Mammary epithelial cell (primary cell): ENCODE results near the gene PCNX1.

ENCODE experiments used
- EZH2 ChIP-seq: IDR thresholded peaks from 2 replicates; pipeline ENCODE4 v1.6.1; 2012; ENCODE audit warnings: low read length, inconsistent platforms, borderline replicate concordance
- TF ChIP-seq, protein P1 (sequence below), 2 donors: IDR thresholded peaks in 1 of 2; conservative IDR thresholded peaks in 1 of 2; 2 replicates each; pipeline ENCODE4 v1.5.1; 2011 to 2012; ENCODE audit warnings: inconsistent platforms in 2 of 2, low read length in 2 of 2, mild to moderate bottlenecking in 2 of 2, control low read depth in 1 of 2, low read depth in 1 of 2; ENCODE audit not compliant: insufficient read depth in 1 of 2; ENCODE audit errors: extremely low read depth in 1 of 2

DNA sequence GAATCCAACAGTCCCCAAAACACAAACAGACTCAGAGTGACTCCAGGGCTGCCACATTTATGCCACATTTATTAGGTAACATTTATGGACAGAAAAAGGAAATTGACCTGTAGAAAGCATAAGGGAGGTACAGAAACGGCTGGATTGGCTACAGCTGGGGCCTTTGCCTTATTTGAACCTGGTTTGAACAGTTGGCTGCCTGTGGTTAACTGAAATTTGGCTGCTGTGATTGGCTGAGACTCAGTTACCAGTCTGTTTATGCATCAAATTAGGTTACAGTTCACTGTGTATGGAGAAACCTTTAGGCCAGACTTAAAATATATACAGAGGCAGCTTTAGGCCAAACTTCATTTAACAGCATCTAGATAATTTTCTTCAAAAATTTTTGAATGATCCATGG lies 27.8 kb upstream of the PCNX1 start:
- TF ChIP-seq, protein P1, sequence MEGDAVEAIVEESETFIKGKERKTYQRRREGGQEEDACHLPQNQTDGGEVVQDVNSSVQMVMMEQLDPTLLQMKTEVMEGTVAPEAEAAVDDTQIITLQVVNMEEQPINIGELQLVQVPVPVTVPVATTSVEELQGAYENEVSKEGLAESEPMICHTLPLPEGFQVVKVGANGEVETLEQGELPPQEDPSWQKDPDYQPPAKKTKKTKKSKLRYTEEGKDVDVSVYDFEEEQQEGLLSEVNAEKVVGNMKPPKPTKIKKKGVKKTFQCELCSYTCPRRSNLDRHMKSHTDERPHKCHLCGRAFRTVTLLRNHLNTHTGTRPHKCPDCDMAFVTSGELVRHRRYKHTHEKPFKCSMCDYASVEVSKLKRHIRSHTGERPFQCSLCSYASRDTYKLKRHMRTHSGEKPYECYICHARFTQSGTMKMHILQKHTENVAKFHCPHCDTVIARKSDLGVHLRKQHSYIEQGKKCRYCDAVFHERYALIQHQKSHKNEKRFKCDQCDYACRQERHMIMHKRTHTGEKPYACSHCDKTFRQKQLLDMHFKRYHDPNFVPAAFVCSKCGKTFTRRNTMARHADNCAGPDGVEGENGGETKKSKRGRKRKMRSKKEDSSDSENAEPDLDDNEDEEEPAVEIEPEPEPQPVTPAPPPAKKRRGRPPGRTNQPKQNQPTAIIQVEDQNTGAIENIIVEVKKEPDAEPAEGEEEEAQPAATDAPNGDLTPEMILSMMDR (conservative IDR thresholded peaks at IDR 0.05 in 1 of 2, IDR thresholded peaks at IDR 0.05 in 1 of 2; ENCODE audit: extremely low read depth in 1 of 2, insufficient read depth in 1 of 2, low read depth in 1 of 2, low read length in 2 of 2), result no peak
- no peak for TF ChIP-seq EZH2
